Astrocyte (in vitro differentiated cells and primary cell): ENCODE results near the gene VPS37D. TPM values are rescaled to one million over a fixed set of nuclear protein-coding genes. Genes with fewer than 3 reads are reported as not detected.

Experiments used
- DNase-seq: peaks from one replicate; pipeline ENCODE4 v3.0.0-alpha.2; 2010; ENCODE audit warnings: low read depth
- FAIRE-seq: peaks from 2 replicates; lab custom pipeline; 2011; peaks lifted over from hg19 to GRCh38; lab: Jason Lieb, UNC
- H2AFZ ChIP-seq: 2 replicates; pipeline ENCODE4 v1.6.0; 2012; ENCODE audit warnings: low read depth, low read length, inconsistent platforms
- H3K27ac ChIP-seq: 2 replicates; pipeline ENCODE4 v1.5.1; 2011; ENCODE audit warnings: low read depth, low read length, inconsistent platforms
- H3K27me3 ChIP-seq: 2 replicates; pipeline ENCODE4 v1.6.0; 2011; ENCODE audit warnings: low read length, inconsistent platforms; ENCODE audit not compliant: insufficient read depth
- H3K36me3 ChIP-seq: 2 replicates; pipeline ENCODE4 v1.5.1; 2011; ENCODE audit warnings: low read length, inconsistent platforms; ENCODE audit not compliant: insufficient read depth
- H3K4me1 ChIP-seq: 2 replicates; pipeline ENCODE4 v1.5.1; 2011; ENCODE audit warnings: low read length, inconsistent platforms; ENCODE audit not compliant: insufficient read depth
- H3K4me2 ChIP-seq: 2 replicates; pipeline ENCODE4 v1.6.0; 2012; ENCODE audit warnings: low read length, inconsistent platforms
- H3K4me3 ChIP-seq: 2 replicates; pipeline ENCODE4 v1.5.1; 2011; ENCODE audit warnings: low read depth, mild to moderate bottlenecking, low read length, inconsistent platforms; ENCODE audit not compliant: insufficient read depth
- H3K79me2 ChIP-seq: 2 replicates; pipeline ENCODE4 v1.6.0; 2012; ENCODE audit warnings: mild to moderate bottlenecking, low read length, inconsistent platforms; ENCODE audit not compliant: insufficient read depth
- H3K9ac ChIP-seq: 2 replicates; pipeline ENCODE4 v1.6.0; 2012; ENCODE audit warnings: mild to moderate bottlenecking, low read length, inconsistent platforms
- H3K9me3 ChIP-seq: 2 replicates; pipeline ENCODE4 v1.5.1; 2012; ENCODE audit warnings: low read depth, mild to moderate bottlenecking, low read length, inconsistent platforms; ENCODE audit not compliant: insufficient read depth
- H4K20me1 ChIP-seq: 2 replicates; pipeline ENCODE4 v1.6.0; 2012; ENCODE audit warnings: low read length, inconsistent platforms; ENCODE audit not compliant: insufficient read depth
- H3K27ac Mint-ChIP-seq: one replicate; pipeline ENCODE4 v1.8.0; 2021; ENCODE audit warnings: mild to moderate bottlenecking, mixed read lengths; ENCODE audit not compliant: unreplicated experiment
- H3K27me3 Mint-ChIP-seq: one replicate; pipeline ENCODE4 v1.8.0; 2021; ENCODE audit warnings: low read depth, mixed read lengths; ENCODE audit not compliant: unreplicated experiment
- H3K36me3 Mint-ChIP-seq: one replicate; pipeline ENCODE4 v1.8.0; 2021; ENCODE audit warnings: low read depth, mixed read lengths; ENCODE audit not compliant: unreplicated experiment
- H3K4me1 Mint-ChIP-seq: one replicate; pipeline ENCODE4 v1.8.0; 2021; ENCODE audit warnings: low read depth, mixed read lengths; ENCODE audit not compliant: unreplicated experiment
- H3K4me3 Mint-ChIP-seq: one replicate; pipeline ENCODE4 v1.8.0; 2021; ENCODE audit warnings: mild to moderate bottlenecking, moderate library complexity, mixed read lengths; ENCODE audit not compliant: unreplicated experiment
- H3K9me3 Mint-ChIP-seq: one replicate; pipeline ENCODE4 v1.8.0; 2021; ENCODE audit warnings: mild to moderate bottlenecking, mixed read lengths; ENCODE audit not compliant: unreplicated experiment
- CTCF ChIP-seq: IDR thresholded peaks from 2 replicates; pipeline ENCODE4 v1.5.1; 2011; ENCODE audit warnings: low read depth, mild to moderate bottlenecking, inconsistent platforms, low read length, moderate library complexity; ENCODE audit not compliant: insufficient read depth
- EZH2 ChIP-seq: IDR thresholded peaks from 2 replicates; pipeline ENCODE4 v1.6.1; 2012; ENCODE audit warnings: mild to moderate bottlenecking, low read length, inconsistent platforms; ENCODE audit not compliant: insufficient read depth
- microRNA-seq: library from miRNA; unstranded; fragments of <30 nt; microRNA quantifications from one replicate; pipeline ENCODE4 v1.2.0, GENCODE V29; 2020
- total RNA-seq: library from RNA; stranded (reverse); gene quantifications from 2 replicates; pipeline ENCODE4 v1.2.1, GENCODE V29; 2021

The VPS37D gene
- total RNA-seq, 1 donor from 2014 or later: 2.9 TPM

DNA sequence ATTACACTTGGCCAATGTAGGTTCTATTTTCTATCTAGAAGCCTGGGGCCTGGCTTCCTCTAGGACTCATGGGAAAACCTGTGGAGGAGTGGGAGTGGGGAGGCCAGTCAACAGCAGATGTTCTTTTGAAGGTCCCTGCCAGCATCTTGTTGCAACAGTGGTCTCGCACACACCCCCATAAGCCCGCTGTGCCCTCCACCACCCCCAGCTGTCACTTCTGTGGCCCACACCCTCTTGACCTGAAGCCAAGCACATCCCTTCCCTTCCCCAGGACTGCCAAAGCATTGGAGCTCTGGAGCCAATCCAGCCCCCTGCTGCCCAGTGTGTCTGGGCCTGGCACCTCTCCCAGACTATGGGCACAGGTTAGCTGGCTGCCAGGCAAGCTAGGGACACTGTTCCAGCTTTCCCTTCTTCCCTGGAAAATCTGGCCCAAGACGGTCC is 53.8 kb downstream of the VPS37D start:
- FAIRE-seq (no peak), DNase-seq (no peak)
- H3K27me3 ChIP-seq: no peaks in the 10 kb centered on the region
- no peaks in the 10 kb centered on the region for H3K9me3 ChIP-seq
- H3K4me3 Mint-ChIP-seq: peak overlapping the region; percentile 76
- H3K9ac ChIP-seq: no peak overlapping the region
- no peaks in the 10 kb centered on the region for H3K9me3 Mint-ChIP-seq
- H3K4me3 ChIP-seq: no peak overlapping the region
- H4K20me1 ChIP-seq: peaks cover 22% of the 10 kb centered on the region
- H3K4me1 ChIP-seq: peaks cover 18% of the 10 kb centered on the region
- peaks cover 15% of the 10 kb centered on the region for H3K27me3 Mint-ChIP-seq
- peaks cover 3% of the 10 kb centered on the region for H3K36me3 ChIP-seq
- H3K36me3 Mint-ChIP-seq: no peaks in the 10 kb centered on the region
- no peak overlapping the region for H3K27ac Mint-ChIP-seq
- H3K27ac ChIP-seq: no peak overlapping the region
- peaks cover 30% of the 10 kb centered on the region for H3K79me2 ChIP-seq
- H3K4me1 Mint-ChIP-seq: peaks cover 13% of the 10 kb centered on the region
- H2AFZ ChIP-seq: no peak overlapping the region
- no peak overlapping the region for H3K4me2 ChIP-seq
- no peak for TF ChIP-seq CTCF
- TF ChIP-seq EZH2: no peak

Small RNA genes within 50 kb of the gene (microRNA-seq; reads per million reads assigned to microRNA genes)
- gene MIR4284: not detected

Other genes with a start within 250 kb of the VPS37D start
- gene FZD9, start 234.1 kb upstream of the VPS37D start, total RNA-seq: 1.5 and 1.7 TPM in 2 replicates
- 61.0 and 62.5 TPM in 2 replicates for gene BAZ1B, start 145.5 kb upstream of the VPS37D start, total RNA-seq
- 27.6 and 30.1 TPM in 2 replicates for gene BCL7B, start 110.1 kb upstream of the VPS37D start, total RNA-seq
- gene TBL2, start 89.3 kb upstream of the VPS37D start, total RNA-seq: 54.8 and 58.6 TPM in 2 replicates
- gene MLXIPL, start 43.3 kb upstream of the VPS37D start, total RNA-seq: 0.41 TPM in 1 of 2 replicates, not detected in the other
- 10.5 and 11.0 TPM in 2 replicates for gene DNAJC30, start 15.6 kb downstream of the VPS37D start, total RNA-seq
- 68.3 and 73.1 TPM in 2 replicates for gene BUD23, start 15.8 kb downstream of the VPS37D start, total RNA-seq
- gene STX1A, start 51.8 kb downstream of the VPS37D start, total RNA-seq: 15.0 and 19.7 TPM in 2 replicates
- gene ABHD11, start 71.0 kb downstream of the VPS37D start, total RNA-seq: 9.3 and 10.8 TPM in 2 replicates
- gene CLDN3, start 102.4 kb downstream of the VPS37D start, total RNA-seq: 0.68 TPM in 1 of 2 replicates, not detected in the other
- gene CLDN4, start 163.2 kb downstream of the VPS37D start, total RNA-seq: 13.7 and 32.5 TPM in 2 replicates
- gene METTL27, start 174.7 kb downstream of the VPS37D start, total RNA-seq: 2.1 and 2.5 TPM in 2 replicates
- not detected in 2 replicates for gene TMEM270, start 193.3 kb downstream of the VPS37D start, total RNA-seq